Gastrocnemius medialis (tissue), 4 donors: ENCODE data around the gene CCDC47. TPM values are rescaled to one million over a fixed set of nuclear protein-coding genes. Genes with fewer than 3 reads are reported as not detected.

Experiments used
- ATAC-seq, 2 donors: fragments of 150-250 bp; one replicate each; pipeline ENCODE4 v1.9.1; 2016
- DNase-seq, 2 donors: peaks; one replicate each; pipeline ENCODE4 v3.0.0-alpha.2; 2019
- H3K27ac ChIP-seq, 4 donors: fragments of 200-600 bp; sonication (generic); 1 replicate in 1 of 4; 2 replicates in 3 of 4; pipeline ENCODE4 v1.5.1; 2016 to 2018; ENCODE audit warnings: mild to moderate bottlenecking in 2 of 4, moderate library complexity in 1 of 4
- H3K27me3 ChIP-seq, 3 donors: fragments of 200-600 bp; sonication (generic) in 2 of 3; 1 replicate in 1 of 3; 2 replicates in 2 of 3; pipeline versions ENCODE4 v1.5.1 to v1.6.0; 2016 to 2019; ENCODE audit warnings: mild to moderate bottlenecking in 1 of 3, moderate library complexity in 1 of 3
- H3K36me3 ChIP-seq, 2 donors: fragments of 200-600 bp; sonication (generic) in 1 of 2; one replicate each; pipeline ENCODE4 v1.5.1; 2017 to 2018
- H3K4me1 ChIP-seq, 2 donors: fragments of 200-600 bp; sonication (generic) in 1 of 2; one replicate each; pipeline ENCODE4 v1.5.1; 2016 to 2017; ENCODE audit warnings: mild to moderate bottlenecking in 2 of 2
- H3K4me3 ChIP-seq, 4 donors: fragments of 200-600 bp; sonication (generic) in 3 of 4; 1 replicate in 1 of 4; 2 replicates in 3 of 4; pipeline ENCODE4 v1.5.1; 2016 to 2019; ENCODE audit warnings: mild to moderate bottlenecking in 2 of 4
- H3K9me3 ChIP-seq, 3 donors: fragments of 200-600 bp; sonication (generic) in 2 of 3; 1 replicate in 1 of 3; 2 replicates in 2 of 3; pipeline ENCODE4 v1.5.1; 2016 to 2019
- CTCF ChIP-seq, 5 experiments: fragments of 450-650 bp in 3 of 5; fragments of 200-600 bp in 2 of 5; sonication (generic) in 2 of 5; IDR thresholded peaks in 4 of 5; conservative IDR thresholded peaks in 1 of 5; 1 replicate in 4 of 5; 2 replicates in 1 of 5; pipeline ENCODE4 v1.5.1; 2016 to 2019; ENCODE audit warnings: antibody characterized with exemption in 5 of 5, mild to moderate bottlenecking in 3 of 5, moderate library complexity in 3 of 5
- POLR2A ChIP-seq, 2 donors: fragments of 450-650 bp; IDR thresholded peaks; one replicate each; pipeline ENCODE4 v1.6.1; 2017; ENCODE audit warnings: antibody characterized with exemption in 2 of 2, mild to moderate bottlenecking in 2 of 2, moderate library complexity in 2 of 2
- in situ Hi-C, 4 donors: fragments of 200-750 bp; cut with MboI; loops; one replicate each; pipeline versions ENCODE4 v1.15.0 to v1.8.0; 2017; ENCODE audit warnings: low sequenced_read_pairs in 4 of 4
- intact Hi-C: fragments of 100-400 bp; cut with DNase I; formaldehyde crosslinking; loops from one replicate; pipeline ENCODE4 v1.15.1; 2023; ENCODE audit warnings: low total_unique reads
- total RNA-seq, 4 donors: library from RNA; depleted of rRNA; stranded (reverse); fragments of >200 nt; gene quantifications; one replicate each; pipeline versions ENCODE4 v1.1.0 to v1.2.3, GENCODE V29; 2016

Gene CCDC47
- total RNA-seq, 4 donors from 2014 or later: 81.0 to 110 (median 86.8) TPM

- H3K9me3 ChIP-seq: no peaks in the 10 kb centered on the region
- H3K27me3 ChIP-seq: no peaks in the 10 kb centered on the region
- peaks cover 8 to 99% of the 10 kb centered on the region in 2 donors for H3K36me3 ChIP-seq
- no peak for TF ChIP-seq POLR2A (IDR thresholded peaks at IDR 0.05)
- no peak for TF ChIP-seq CTCF (IDR thresholded peaks at IDR 0.05 in 4 of 5, conservative IDR thresholded peaks at IDR 0.05 in 1 of 5)
- peaks cover 0 to 9% of the 10 kb centered on the region in 2 donors for H3K4me1 ChIP-seq
- no peak overlapping the region for H3K4me3 ChIP-seq
- H3K27ac ChIP-seq: peak overlapping the region; percentile 32 to 76 (median 44)
- intact Hi-C loops (loop anchor here (10.0 kb wide), 1 partner anchor 685 kb away; the partner anchor contains the start of genes CEP95 and DDX5), in situ Hi-C loops (no loop called here)
- no peak for DNase-seq
- ATAC-seq: no peak
Measured at GRCh38 chr17:63819585-63820537, 46.5 kb upstream of the CCDC47 start.

GRCh38 chr17:63819131-63819530 is 45.7 kb upstream of the CCDC47 start:
- in situ Hi-C loops (no loop called here), intact Hi-C loops (no loop called here)
- no peak for DNase-seq
- Histone ChIP-seq H3K4me1 (peaks cover 0 to 9% of the 10 kb centered on the region in 2 donors), H3K27ac (peak overlapping the region in 3 of 4 donors; percentile 32 to 76 (median 53)), H3K27me3 (no peaks in the 10 kb centered on the region), H3K36me3 (peaks cover 8 to 99% of the 10 kb centered on the region in 2 donors), H3K9me3 (no peaks in the 10 kb centered on the region), H3K4me3 (no peak overlapping the region)
- no peak for ATAC-seq
- TF ChIP-seq POLR2A (IDR thresholded peaks at IDR 0.05) (no peak), CTCF (IDR thresholded peaks at IDR 0.05 in 4 of 5, conservative IDR thresholded peaks at IDR 0.05 in 1 of 5) (no peak)

DNA sequence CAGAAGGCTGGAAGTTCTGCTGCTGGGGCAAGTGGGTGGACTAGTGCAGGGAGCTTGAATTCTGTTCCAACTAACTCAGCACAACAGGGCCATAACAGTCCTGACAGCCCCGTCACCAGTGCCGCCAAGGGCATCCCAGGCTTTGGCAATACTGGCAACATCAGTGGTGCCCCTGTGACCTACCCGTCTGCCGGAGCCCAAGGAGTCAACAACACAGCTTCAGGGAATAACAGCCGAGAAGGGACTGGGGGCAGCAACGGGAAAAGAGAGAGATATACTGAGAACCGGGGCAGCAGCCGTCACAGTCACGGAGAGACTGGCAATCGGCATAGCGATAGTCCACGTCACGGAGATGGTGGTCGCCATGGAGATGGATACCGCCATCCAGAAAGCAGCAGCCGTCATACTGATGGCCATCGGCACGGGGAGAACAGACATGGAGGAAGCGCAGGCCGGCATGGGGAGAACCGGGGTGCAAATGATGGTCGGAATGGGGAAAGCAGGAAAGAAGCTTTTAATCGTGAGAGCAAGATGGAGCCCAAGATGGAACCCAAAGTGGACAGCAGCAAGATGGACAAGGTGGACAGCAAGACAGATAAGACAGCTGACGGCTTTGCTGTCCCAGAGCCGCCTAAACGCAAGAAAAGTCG is 44.5 kb upstream of the CCDC47 start:
- H3K27me3 ChIP-seq: no peaks in the 10 kb centered on the region
- H3K27ac ChIP-seq: no peak overlapping the region
- TF ChIP-seq POLR2A (IDR thresholded peaks at IDR 0.05) (no peak), CTCF (IDR thresholded peaks at IDR 0.05 in 4 of 5, conservative IDR thresholded peaks at IDR 0.05 in 1 of 5) (no peak)
- peaks cover 0 to 9% of the 10 kb centered on the region in 2 donors for H3K4me1 ChIP-seq
- intact Hi-C loops: no loop called here
- in situ Hi-C loops: no loop called here
- peaks cover 3 to 99% of the 10 kb centered on the region in 2 donors for H3K36me3 ChIP-seq
- ATAC-seq (no peak), DNase-seq (no peak)
- H3K9me3 ChIP-seq: no peaks in the 10 kb centered on the region
- H3K4me3 ChIP-seq: no peak overlapping the region

GRCh38 chr17:63816669-63817068 is 43.3 kb upstream of the CCDC47 start:
- no peak for DNase-seq
- in situ Hi-C loops: no loop called here
- Histone ChIP-seq H3K27me3 (no peaks in the 10 kb centered on the region), H3K27ac (no peak overlapping the region), H3K4me1 (peaks cover 0 to 5% of the 10 kb centered on the region in 2 donors), H3K36me3 (peaks cover 5 to 99% of the 10 kb centered on the region in 2 donors), H3K9me3 (no peaks in the 10 kb centered on the region), H3K4me3 (no peak overlapping the region)
- TF ChIP-seq CTCF (IDR thresholded peaks at IDR 0.05 in 4 of 5, conservative IDR thresholded peaks at IDR 0.05 in 1 of 5) (no peak), POLR2A (IDR thresholded peaks at IDR 0.05) (no peak)
- ATAC-seq: no peak
- intact Hi-C loops: no loop called here
